NCI-H128 (cell line): Measurements from ENCODE around the gene COASY.

Experiments used
- DNase-seq: peaks from one replicate; lab custom pipeline; 2025; ENCODE audit not compliant: unreplicated experiment; lab: John Stamatoyannopoulos, UW

COASY gene

GRCh38 chr17:42571435-42572225 lies 9.7 kb downstream of the COASY start:
- no peak for DNase-seq

- no peak for DNase-seq
These were observed 11.1 kb downstream of the COASY start for GRCh38 chr17:42573095-42573494.

- no peak for DNase-seq
These were observed 12.5 kb downstream of the COASY start for GRCh38 chr17:42574463-42574862.

GRCh38 chr17:42577140-42577531 lies 15.2 kb downstream of the COASY start:
- DNase-seq, result no peak

GRCh38 chr17:42577532-42578281 lies 15.8 kb downstream of the COASY start, which contains the start of gene PSMC3IP:
Gene PSMC3IP, minus strand, starts transcription at chr17:42577729. Its CDS starts 43 bp downstream, at chr17:42577686.
- peak; percentile 59 for DNase-seq

GRCh38 chr17:42578282-42578869 lies 16.4 kb downstream of the COASY start:
- DNase-seq, result peak; percentile 27

- DNase-seq, result no peak
These were observed 18.0 kb downstream of the COASY start for GRCh38 chr17:42579794-42580551.

- no peak for DNase-seq
These were observed 19.9 kb downstream of the COASY start for GRCh38 chr17:42581744-42582270.

GRCh38 chr17:42584880-42585279 lies 22.9 kb downstream of the COASY start:
- DNase-seq, result no peak

- DNase-seq, result no peak
These were observed 23.4 kb downstream of the COASY start for GRCh38 chr17:42585353-42585752.

- DNase-seq, result no peak
These were observed 24.7 kb downstream of the COASY start for GRCh38 chr17:42586514-42587230.

GRCh38 chr17:42590886-42591285 lies 28.9 kb downstream of the COASY start:
- no peak for DNase-seq

GRCh38 chr17:42591411-42591810 lies 29.5 kb downstream of the COASY start:
- DNase-seq, result no peak

- DNase-seq, result no peak
These were observed 34.4 kb downstream of the COASY start for GRCh38 chr17:42596386-42596785.

- DNase-seq, result no peak
These were observed 37.0 kb downstream of the COASY start for GRCh38 chr17:42598905-42599304.

- no peak for DNase-seq
These were observed 41.4 kb downstream of the COASY start for GRCh38 chr17:42603318-42603717.

GRCh38 chr17:42607769-42608168 lies 45.8 kb downstream of the COASY start:
- no peak for DNase-seq

GRCh38 chr17:42608305-42609181 lies 46.6 kb downstream of the COASY start:
- no peak for DNase-seq

- peak; percentile 94 for DNase-seq
These were observed 47.4 kb downstream of the COASY start, which contains the start of the genes RETREG3 and TUBG1 for GRCh38 chr17:42609182-42609813. Gene RETREG3, minus strand, starts transcription at chr17:42609374. Its CDS starts 50 bp downstream, at chr17:42609324. Gene TUBG1, plus strand, starts transcription at chr17:42609683. Its CDS starts 55 bp downstream, at chr17:42609738.
